Measurements from ENCODE around the gene PROM1.

The PROM1 gene

GRCh38 chr4:16021804-16022560 lies 61.8 kb downstream of the PROM1 start:
- no peak for DNase-seq
- no peak for TF ChIP-seq POLR2A (IDR thresholded peaks at IDR 0.05; ENCODE audit: low read length)
- TF ChIP-seq GATA1 (IDR thresholded peaks at IDR 0.05; ENCODE audit: low read depth, low read length): no peak

- TF ChIP-seq GATA1 (IDR thresholded peaks at IDR 0.05; ENCODE audit: low read depth, low read length) (no peak), POLR2A (IDR thresholded peaks at IDR 0.05; ENCODE audit: low read length) (no peak)
- no peak for DNase-seq
Measured at GRCh38 chr4:16019649-16020048, 64.2 kb downstream of the PROM1 start.

- no peak for DNase-seq
- TF ChIP-seq GATA1 (IDR thresholded peaks at IDR 0.05; ENCODE audit: low read depth, low read length) (no peak), POLR2A (IDR thresholded peaks at IDR 0.05; ENCODE audit: low read length) (no peak)
Measured at GRCh38 chr4:16018841-16019240, 65.0 kb downstream of the PROM1 start.

GRCh38 chr4:16018061-16018676 lies 65.7 kb downstream of the PROM1 start:
- TF ChIP-seq POLR2A (IDR thresholded peaks at IDR 0.05; ENCODE audit: low read length) (no peak), GATA1 (IDR thresholded peaks at IDR 0.05; ENCODE audit: low read depth, low read length) (no peak)
- no peak for DNase-seq

- no peak for DNase-seq
- no peak for TF ChIP-seq POLR2A (IDR thresholded peaks at IDR 0.05; ENCODE audit: low read length)
Measured at GRCh38 chr4:16016536-16016935, 67.3 kb downstream of the PROM1 start.

- DNase-seq: no peak
Measured at GRCh38 chr4:16011173-16011572, 72.7 kb downstream of the PROM1 start.

GRCh38 chr4:16009153-16009552 lies 74.7 kb downstream of the PROM1 start:
- no peak for DNase-seq
- TF ChIP-seq GATA1 (IDR thresholded peaks at IDR 0.05; ENCODE audit: low read depth, low read length) (no peak), POLR2A (IDR thresholded peaks at IDR 0.05; ENCODE audit: low read length) (no peak)

More at GRCh38 chr4:16011173-16011572, 72.7 kb downstream of the PROM1 start:
- no peak for TF ChIP-seq GATA1 (IDR thresholded peaks at IDR 0.05; ENCODE audit: low read depth, low read length)
- TF ChIP-seq POLR2A (IDR thresholded peaks at IDR 0.05; ENCODE audit: low read length): no peak

GRCh38 chr4:16007471-16008095 lies 76.2 kb downstream of the PROM1 start:
- no peak for DNase-seq
- no peak for TF ChIP-seq GATA1 (IDR thresholded peaks at IDR 0.05; ENCODE audit: low read depth, low read length)
- TF ChIP-seq POLR2A (IDR thresholded peaks at IDR 0.05; ENCODE audit: low read length): no peak

- no peak for DNase-seq
- TF ChIP-seq POLR2A (IDR thresholded peaks at IDR 0.05; ENCODE audit: low read length) (no peak), GATA1 (IDR thresholded peaks at IDR 0.05; ENCODE audit: low read depth, low read length) (no peak)
Measured at GRCh38 chr4:16006771-16007446, 76.9 kb downstream of the PROM1 start.

- no peak for DNase-seq
- TF ChIP-seq GATA1 (IDR thresholded peaks at IDR 0.05; ENCODE audit: low read depth, low read length): no peak
- no peak for TF ChIP-seq POLR2A (IDR thresholded peaks at IDR 0.05; ENCODE audit: low read length)
Measured at GRCh38 chr4:16005676-16006075, 78.1 kb downstream of the PROM1 start.

GRCh38 chr4:16001484-16001858 lies 82.4 kb downstream of the PROM1 start:
- peak; percentile 49 to 62 for DNase-seq
- no peak for TF ChIP-seq POLR2A (IDR thresholded peaks at IDR 0.05; ENCODE audit: low read length)
- TF ChIP-seq GATA1 (IDR thresholded peaks at IDR 0.05; ENCODE audit: low read depth, low read length): no peak

GRCh38 chr4:16000708-16001483 lies 82.9 kb downstream of the PROM1 start:
- no peak for TF ChIP-seq POLR2A (IDR thresholded peaks at IDR 0.05; ENCODE audit: low read length)
- no peak for TF ChIP-seq GATA1 (IDR thresholded peaks at IDR 0.05; ENCODE audit: low read depth, low read length)
- no peak for DNase-seq

- TF ChIP-seq POLR2A (IDR thresholded peaks at IDR 0.05; ENCODE audit: low read length) (no peak), GATA1 (IDR thresholded peaks at IDR 0.05; ENCODE audit: low read depth, low read length) (no peak)
- no peak for DNase-seq
Measured at GRCh38 chr4:15996773-15997172, 87.0 kb downstream of the PROM1 start.
